HG03521 (cell line): Measurements from ENCODE around the gene ZNF609.

Experiments
- ATAC-seq: cut with Tn5 transposase; IDR thresholded peaks from one replicate; pipeline ENCODE4 v1.9.1; 2021; ENCODE audit warnings: mild to moderate bottlenecking, moderate library complexity; ENCODE audit not compliant: unreplicated experiment

The ZNF609 gene

DNA sequence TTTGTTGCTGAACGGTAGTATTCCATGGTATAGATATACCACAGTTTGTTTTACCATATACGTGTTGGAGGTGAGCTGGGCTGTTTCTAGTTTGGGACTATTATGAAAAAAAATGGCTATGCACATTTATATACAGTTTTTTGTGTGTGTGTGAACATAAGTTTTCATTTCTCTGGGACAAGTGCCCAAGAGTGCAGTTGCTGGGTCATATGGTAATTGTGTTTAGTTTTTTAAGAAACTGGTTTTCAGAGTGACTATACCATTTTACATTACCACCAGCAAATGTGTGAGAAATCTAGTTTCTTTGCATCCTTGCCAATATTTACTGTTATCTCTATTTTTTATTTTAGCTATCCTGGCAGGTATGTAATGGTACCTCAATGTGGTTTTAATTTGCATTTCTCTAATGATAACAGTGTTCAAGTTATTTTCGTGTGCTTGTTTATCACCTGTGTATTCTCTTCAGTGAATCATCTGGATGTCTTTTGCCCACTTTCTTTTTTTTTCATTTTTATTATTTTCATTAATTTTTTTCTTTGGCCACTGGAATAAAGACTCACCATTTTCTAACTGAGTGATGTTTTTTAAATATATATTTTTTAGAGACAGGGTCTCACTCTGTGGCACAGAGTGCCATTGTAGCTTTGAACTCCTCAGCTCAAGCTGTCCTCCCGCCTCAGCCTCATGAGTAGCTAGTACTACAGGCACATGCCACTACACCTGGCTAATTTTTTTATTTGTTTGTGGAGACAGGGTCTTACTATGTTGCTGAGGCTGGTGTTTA, 75.3 kb downstream of the ZNF609 start:
- no peak for ATAC-seq

- no peak for ATAC-seq
Observed at GRCh38 chr15:64536244-64536836, 76.0 kb downstream of the ZNF609 start.

DNA sequence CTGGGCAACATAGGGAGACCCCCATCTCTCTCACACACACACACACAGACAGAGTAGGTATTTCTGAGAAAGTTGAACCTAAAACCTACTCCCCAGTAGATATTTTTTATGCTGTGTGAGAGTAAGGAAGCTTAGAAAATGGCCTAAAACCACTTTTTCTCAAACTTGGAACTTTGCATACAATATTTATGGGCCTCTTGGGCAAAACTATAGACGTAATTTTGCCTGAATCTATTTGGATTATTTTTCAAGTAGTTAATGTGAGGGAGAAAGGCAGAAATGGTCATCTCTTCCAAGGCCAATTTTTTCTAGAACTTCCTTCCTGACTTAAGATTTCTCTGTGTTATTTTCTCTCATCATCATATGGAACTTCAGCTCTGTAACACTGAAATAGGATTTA, 81.7 kb downstream of the ZNF609 start:
- ATAC-seq: no peak

DNA sequence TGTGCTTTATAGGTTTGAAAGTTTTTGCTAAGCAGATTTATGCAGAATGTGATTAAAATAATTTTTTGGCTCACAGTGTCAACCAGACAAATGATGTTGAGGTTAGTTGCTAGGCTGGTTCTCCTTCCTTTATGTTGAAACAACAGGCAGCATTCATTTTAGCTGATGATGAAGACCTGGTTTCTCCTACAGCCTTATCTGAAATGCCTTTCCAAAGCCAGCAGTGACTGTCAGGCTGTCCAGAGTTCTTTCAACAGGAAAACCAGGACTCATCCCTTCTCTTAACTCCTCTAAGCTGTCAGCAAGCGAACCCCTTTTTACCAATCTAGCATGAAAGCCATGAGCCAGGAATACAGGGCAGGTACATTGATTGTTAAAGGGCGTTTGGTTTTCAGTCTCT, 84.1 kb downstream of the ZNF609 start:
- no peak for ATAC-seq

- no peak for ATAC-seq
Observed at GRCh38 chr15:64547275-64547674, 86.9 kb downstream of the ZNF609 start.

- no peak for ATAC-seq
Observed at GRCh38 chr15:64548235-64548634, 87.9 kb downstream of the ZNF609 start.

- ATAC-seq: no peak
Observed at GRCh38 chr15:64549860-64550259, 89.5 kb downstream of the ZNF609 start.

GRCh38 chr15:64552281-64552948, 92.0 kb downstream of the ZNF609 start:
- no peak for ATAC-seq

DNA sequence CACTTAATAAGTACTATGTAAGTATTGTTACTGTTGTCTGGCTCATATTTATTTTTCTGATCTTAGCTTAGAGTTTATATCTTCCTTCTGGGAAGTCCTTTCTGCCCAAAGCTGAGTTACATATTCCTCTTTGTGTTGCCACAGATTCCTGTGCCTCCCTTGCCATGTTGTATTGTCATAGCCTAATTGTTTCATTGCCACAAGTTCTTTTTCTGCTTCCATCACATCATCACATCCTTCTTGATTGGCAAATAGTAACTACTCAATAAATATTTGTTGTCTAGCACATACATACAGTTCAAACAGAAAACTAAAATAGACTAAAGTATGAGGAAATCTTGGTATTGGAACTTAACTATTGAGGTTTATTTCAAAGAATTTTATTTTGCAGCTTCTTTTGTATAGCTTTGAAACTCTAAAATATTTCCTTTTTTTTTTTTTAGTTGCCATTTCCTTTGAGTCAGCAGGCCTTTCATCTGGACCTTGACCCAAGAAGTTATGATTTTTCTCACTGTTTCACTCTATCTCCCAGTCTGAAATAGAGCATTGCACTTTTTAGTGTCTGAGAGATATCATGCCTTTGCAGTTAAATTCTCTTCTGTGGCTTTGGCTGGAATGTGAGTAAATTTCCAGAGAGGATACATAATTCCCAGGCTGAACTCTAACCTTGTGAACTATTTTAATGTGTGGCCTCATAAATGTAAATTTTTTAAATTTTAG, 98.2 kb downstream of the ZNF609 start:
- no peak for ATAC-seq

DNA sequence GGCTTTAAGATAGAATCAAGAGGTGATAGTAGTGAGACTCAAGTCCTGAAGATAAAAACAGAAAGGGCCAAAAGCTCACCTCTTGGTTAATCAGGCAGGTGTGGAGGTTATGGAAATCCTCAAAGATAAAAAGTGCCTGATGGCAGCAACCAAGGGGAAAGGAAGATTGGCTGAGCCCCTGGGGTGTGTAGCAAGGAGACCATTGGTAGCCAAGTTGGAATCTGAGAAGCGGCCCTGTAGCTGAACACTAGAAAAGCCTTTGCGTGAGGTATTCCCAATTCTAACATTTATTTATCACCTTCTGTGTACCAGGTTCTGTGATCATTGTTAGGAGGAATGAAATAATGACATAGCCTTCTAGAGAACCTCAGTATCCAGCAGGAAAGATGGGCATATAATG, 98.9 kb downstream of the ZNF609 start:
- no peak for ATAC-seq

DNA sequence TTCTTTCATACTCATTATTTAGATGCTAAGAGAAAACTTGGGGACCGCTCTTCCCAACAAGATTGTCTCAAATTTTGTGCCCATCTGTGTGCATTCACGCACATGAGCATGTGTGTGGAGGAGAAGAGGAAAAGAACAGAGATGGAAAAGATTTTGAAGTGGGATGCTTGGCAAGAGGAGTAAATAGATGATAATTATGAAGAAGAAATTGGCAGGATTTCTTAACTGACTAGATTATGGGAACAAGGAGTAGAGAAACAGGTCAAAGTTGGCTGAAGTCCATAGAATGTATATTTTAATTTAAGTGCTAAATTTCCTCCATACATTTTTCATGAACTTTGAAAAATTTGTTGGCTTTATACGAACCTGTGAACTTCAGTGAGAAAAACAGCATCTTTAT, 100.1 kb downstream of the ZNF609 start:
- no peak for ATAC-seq

DNA sequence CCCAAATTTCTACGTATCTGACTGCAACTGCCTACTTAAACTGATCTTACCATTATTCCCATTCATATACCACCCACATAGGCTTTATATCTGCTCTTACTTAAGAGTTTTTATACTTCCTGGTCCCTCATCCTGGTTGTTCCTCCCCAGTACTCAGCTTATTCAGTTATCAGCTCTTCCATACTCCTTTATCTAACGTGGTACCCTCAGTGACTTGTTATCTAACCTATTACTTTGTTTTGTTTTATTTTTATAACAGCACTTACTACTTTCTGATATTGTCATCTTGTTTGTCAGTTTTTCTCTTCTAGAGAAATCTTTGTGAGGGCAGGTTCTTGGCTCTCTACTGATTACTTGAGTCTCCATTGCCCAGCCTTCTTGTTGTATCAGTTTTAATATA, 100.6 kb downstream of the ZNF609 start:
- no peak for ATAC-seq

- ATAC-seq: no peak
Observed at GRCh38 chr15:64562003-64562640, 101.7 kb downstream of the ZNF609 start.

GRCh38 chr15:64566102-64566501, 105.7 kb downstream of the ZNF609 start:
- no peak for ATAC-seq

- no peak for ATAC-seq
Observed at GRCh38 chr15:64566629-64567427, 106.5 kb downstream of the ZNF609 start.

DNA sequence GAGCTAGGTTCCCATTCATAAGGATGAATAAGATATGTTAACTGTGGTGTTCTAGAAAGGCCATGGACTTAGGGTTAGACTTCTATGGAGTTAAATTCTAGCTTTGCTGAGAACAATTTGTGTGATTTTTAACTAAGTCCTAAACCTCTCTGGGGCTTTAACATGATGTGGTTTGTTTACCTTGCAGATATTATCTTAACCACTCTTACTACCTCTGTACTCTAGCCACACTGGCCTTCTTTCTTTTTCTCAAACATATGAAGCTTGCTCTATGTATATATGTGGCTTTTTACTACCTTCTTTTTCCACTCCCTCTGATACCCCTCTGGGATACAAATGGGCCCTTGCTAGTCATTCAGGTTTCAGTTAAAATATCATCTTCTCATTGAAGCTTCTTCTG, 108.4 kb downstream of the ZNF609 start:
- no peak for ATAC-seq

- ATAC-seq: no peak
Observed at GRCh38 chr15:64571857-64572291, 111.5 kb downstream of the ZNF609 start.

GRCh38 chr15:64572856-64573255, 112.5 kb downstream of the ZNF609 start:
- no peak for ATAC-seq

GRCh38 chr15:64574301-64575017, 114.1 kb downstream of the ZNF609 start:
- no peak for ATAC-seq
